T-helper 1 cell (primary cell): ENCODE data around the gene USP20.
A peak's percentile ranks its signal among the peaks of the same experiment; 100 is the strongest.

Experiments
- DNase-seq, 5 donors: peaks; one replicate each; pipeline ENCODE4 v3.0.0-alpha.2; 2012 to 2020

USP20 gene

GRCh38 chr9:129823935-129824601 is 11.2 kb upstream of the USP20 start, which contains the start of gene TOR1A:
TOR1A (minus strand) TSS chr9:129824136; CDS start chr9:129824085, 51 bp downstream.
- DNase-seq = peak; percentile 79 to 92 (median 87)

- DNase-seq = no peak
Observed at GRCh38 chr9:129826344-129826743, 8.9 kb upstream of the USP20 start.

- DNase-seq = no peak
Observed at GRCh38 chr9:129826759-129827158, 8.5 kb upstream of the USP20 start.

- no peak for DNase-seq
Observed at GRCh38 chr9:129828051-129828450, 7.2 kb upstream of the USP20 start.

GRCh38 chr9:129828969-129829368 is 6.3 kb upstream of the USP20 start:
- no peak for DNase-seq

GRCh38 chr9:129832982-129833381 is 2.3 kb upstream of the USP20 start:
- no peak for DNase-seq

- DNase-seq = peak in 4 of 5 donors; percentile 27 to 47 (median 38)
Observed at GRCh38 chr9:129834489-129835127, 650 bp upstream of the USP20 start.

GRCh38 chr9:129835860-129836223 is 584 bp downstream of the USP20 start:
- DNase-seq = peak in 1 of 5 donors; percentile 9

GRCh38 chr9:129836311-129837007 is 1.2 kb downstream of the USP20 start:
- peak in 4 of 5 donors; percentile 29 to 54 (median 38) for DNase-seq

- peak in 1 of 5 donors; percentile 49 for DNase-seq
Observed at GRCh38 chr9:129838707-129839259, 3.5 kb downstream of the USP20 start.

- no peak for DNase-seq
Observed at GRCh38 chr9:129839324-129840023, 4.2 kb downstream of the USP20 start.

- no peak for DNase-seq
Observed at GRCh38 chr9:129840034-129840433, 4.8 kb downstream of the USP20 start.

GRCh38 chr9:129841071-129841470 is 5.8 kb downstream of the USP20 start:
- no peak for DNase-seq

GRCh38 chr9:129845373-129845772 is 10.1 kb downstream of the USP20 start:
- DNase-seq = no peak

GRCh38 chr9:129848712-129849441 is 13.6 kb downstream of the USP20 start:
- no peak for DNase-seq

GRCh38 chr9:129849901-129850300 is 14.6 kb downstream of the USP20 start:
- DNase-seq = no peak

GRCh38 chr9:129850821-129851550 is 15.7 kb downstream of the USP20 start:
- DNase-seq = no peak

- DNase-seq = no peak
Observed at GRCh38 chr9:129851821-129852220, 16.6 kb downstream of the USP20 start.

GRCh38 chr9:129852579-129852978 is 17.3 kb downstream of the USP20 start:
- no peak for DNase-seq

- DNase-seq = no peak
Observed at GRCh38 chr9:129853614-129854013, 18.4 kb downstream of the USP20 start.

GRCh38 chr9:129854588-129855110 is 19.4 kb downstream of the USP20 start:
- DNase-seq = no peak
